HG02571 (cell line): Measurements from ENCODE around the gene AKAP6.
"Not testable (repeated sequence)": the region's sequence is repeated elsewhere in the genome, so short reads cannot be mapped to it uniquely, and the experiment has no call there.

Experiments used
- ATAC-seq: cut with Tn5 transposase; IDR thresholded peaks from one replicate; pipeline ENCODE4 v1.9.1; 2021; ENCODE audit warnings: mild to moderate bottlenecking, moderate library complexity; ENCODE audit not compliant: unreplicated experiment

The AKAP6 gene

DNA sequence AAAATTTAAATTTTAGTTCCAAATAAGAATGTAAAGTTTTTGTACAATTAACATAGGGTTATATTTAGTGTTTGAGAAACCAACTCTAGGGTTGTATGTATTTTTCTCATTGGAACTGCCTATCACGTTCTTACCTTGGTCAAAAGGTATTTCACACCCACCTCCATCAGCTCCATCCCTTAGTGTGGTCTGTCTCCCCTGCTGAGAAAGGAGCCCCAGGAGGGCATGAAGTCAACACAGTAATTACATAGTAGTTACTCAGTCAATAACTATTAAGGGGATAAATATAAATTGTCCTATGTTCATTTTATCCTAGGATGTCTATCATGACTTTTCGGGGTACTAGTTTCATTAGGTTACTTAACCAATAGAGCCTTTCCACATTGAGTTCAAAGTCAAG is 106.3 kb downstream of the AKAP6 start:
- no peak for ATAC-seq

DNA sequence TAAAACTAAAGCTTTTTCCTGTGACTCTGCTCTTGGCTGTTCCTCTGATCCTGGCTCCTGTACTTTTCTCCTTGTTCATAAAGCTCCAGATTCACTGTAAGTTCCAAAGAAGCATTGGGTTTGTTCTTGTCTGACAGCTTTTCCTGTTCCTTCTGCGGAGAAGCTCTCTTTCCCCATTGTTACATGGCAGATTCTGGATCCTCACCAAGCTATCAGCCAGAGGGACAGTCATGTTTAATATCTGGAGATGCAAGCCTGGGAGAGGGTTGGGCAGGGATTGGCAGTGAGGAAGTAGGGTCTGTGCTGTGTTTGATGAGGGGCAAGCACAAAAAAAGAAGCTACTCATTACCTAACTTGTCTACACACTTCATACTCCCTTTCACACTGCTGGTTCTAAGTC is 107.9 kb downstream of the AKAP6 start:
- no peak for ATAC-seq

DNA sequence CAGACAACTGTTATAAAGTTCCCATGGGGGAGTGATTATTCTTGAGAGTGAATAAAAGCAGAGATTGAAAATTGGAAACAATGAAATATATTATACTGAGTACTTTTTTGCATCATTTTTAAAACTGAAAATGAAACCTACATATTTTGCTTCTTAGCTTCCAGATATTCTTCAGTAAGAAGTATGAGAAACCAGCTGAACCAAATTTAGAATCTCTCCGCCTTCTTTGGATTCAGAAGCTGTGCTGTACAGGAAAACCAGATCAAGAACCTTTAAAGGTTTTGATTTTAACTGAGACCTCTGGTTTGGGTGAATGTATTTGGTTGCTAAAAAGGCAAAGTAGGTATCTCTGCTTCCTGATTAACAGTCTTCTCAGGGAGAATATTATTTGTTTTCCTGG is 109.4 kb downstream of the AKAP6 start:
- no peak for ATAC-seq

DNA sequence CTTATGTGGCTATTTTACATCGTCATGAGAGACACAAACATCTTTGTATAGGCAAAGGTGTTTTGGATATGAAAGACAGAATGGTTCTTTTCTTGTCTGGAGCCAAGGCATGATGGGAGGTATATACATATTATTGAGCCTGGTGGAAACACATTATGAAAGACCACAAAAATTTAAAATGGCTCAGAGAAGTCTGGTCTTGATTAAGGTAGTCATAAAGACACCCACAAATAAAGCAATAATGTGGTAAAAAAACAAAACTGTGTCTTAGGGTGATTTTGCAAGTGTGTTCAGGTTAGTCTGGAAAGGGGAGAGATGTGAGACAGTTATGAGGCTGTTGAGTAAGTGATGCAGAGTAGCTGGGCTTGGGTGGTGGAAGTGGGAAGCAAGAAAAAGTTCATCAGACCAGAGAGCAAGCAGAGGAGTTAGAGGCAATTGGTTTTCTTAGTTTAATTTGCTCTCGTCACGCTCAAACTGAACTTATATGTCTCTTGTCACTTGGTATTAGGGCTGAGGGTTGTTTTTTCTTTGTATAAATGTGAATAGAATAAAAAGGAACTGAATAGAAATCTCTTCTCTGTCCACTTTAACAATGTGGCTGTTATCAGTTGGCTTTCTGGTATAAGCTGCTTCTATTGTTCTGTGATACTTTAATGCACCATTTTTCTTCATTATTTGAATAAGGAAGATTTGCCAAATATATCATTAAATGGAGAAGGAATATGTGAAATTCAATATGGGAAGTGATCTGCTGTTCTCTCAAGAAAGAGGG is 115.0 kb downstream of the AKAP6 start:
- ATAC-seq = no peak

DNA sequence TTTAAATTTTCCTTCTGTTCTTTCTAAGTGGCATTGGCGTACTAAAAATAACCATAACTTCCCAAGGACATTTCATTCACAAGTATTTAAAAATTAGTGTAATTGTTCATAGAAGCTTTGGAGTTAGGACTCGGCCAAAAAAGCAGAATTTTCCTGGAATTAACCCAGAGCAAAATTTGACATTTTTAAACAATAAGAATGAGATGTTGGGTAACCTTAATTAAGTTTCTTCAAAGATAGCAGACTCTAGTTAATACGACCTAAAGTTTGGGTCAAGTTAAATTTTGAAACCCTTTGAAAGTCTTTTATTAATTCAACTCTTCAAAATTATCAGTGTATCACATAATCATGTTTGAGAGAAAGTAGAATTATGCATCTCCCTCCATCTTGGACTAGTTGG is 118.3 kb downstream of the AKAP6 start:
- ATAC-seq = no peak

DNA sequence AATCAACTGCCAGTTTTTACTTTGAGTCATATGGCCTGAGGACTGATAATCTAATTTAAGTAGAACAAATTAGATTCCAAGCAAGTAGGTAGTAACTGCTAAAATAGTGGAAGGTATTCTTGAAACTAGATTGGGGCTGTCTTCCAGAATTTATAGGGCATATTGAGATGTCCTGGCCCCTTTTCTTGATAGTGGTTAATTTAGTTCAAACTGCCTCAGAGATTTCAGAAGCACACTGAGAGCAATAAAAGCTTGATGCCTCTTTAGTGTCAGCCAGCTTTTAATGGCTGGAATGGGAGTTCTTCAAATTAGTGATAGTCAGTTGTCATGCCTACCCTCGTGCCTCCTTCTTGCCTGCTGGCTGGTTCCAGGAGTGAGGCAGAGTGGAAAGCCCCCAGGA is 120.5 kb downstream of the AKAP6 start:
- ATAC-seq = no peak

DNA sequence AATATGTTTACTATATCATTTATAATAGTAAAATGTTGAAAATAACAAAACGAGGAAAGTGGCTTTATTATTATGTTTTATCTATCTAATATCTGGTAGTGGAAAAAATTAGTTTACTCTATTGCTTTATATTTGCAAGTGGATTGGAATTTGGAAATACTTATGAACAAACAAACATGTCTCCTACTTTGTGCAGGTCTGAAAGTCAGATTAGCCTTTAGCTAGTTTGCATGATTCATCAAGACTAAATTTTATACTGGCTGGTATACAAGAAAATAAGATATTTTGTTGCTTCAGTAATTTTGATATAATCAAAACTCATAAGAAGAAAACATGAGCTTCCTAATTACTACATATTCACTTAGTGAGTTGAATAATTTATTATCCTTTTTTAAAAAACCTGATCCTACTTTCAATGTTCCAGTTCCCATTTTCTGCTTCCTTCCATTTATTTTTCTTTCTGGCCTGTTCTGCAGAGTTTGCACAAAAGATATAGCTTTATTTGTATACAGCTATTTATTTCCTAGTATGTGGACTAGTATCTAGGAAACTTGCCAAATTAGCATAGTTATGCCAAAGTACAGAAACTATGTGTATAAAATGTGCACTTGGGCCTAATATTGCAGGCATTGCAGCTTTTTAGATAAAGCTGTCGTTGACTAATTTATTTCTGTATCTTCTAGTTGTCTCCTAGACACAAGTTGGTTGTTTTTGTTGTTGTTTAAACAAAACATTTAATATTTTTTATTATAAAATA is 122.0 kb downstream of the AKAP6 start:
- no peak for ATAC-seq

DNA sequence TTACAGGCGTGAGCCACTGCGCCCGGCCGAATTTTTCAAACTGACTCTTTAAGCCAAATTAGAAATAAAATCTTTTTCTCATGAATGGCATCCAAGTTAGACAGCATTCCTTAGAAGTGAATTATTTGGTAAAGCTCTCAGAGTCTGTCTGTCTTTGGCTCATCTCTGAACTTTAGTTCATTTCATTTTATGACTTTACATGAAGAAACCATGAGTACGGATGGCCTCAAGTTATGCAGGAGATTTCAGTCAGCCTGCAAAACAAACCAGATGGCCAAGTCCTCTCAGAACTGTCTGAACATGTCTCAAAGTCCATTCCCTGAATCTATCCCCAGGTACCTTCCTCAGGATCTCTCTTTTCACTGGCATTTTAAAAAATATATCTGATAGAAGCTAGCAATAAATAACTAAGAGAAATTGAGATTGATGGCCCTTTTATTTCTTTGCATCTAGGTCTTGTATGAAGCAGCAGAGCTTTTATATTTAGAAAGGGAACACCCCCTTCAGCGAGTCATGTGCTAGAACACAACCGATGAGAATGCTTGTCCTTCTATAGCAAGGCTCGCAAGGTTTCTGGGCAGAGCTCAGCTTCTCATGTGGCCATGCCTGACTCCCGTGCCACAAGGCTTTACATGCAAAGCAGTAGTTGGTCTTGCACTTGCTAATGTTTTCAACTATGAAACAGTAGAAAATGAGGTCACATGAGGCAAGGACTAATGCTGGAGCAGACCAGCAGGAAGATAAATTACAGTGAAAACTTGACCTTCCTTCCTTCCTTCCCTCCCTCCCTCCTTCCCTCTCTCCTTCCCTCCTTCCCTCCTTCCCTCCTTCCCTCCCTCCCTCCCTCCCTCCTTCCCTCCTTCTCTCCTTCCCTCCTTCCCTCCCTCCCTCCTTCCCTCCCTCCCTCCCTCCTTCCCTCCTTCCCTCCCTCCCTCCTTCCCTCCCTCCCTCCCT is 125.0 kb downstream of the AKAP6 start:
- ATAC-seq = no peak

DNA sequence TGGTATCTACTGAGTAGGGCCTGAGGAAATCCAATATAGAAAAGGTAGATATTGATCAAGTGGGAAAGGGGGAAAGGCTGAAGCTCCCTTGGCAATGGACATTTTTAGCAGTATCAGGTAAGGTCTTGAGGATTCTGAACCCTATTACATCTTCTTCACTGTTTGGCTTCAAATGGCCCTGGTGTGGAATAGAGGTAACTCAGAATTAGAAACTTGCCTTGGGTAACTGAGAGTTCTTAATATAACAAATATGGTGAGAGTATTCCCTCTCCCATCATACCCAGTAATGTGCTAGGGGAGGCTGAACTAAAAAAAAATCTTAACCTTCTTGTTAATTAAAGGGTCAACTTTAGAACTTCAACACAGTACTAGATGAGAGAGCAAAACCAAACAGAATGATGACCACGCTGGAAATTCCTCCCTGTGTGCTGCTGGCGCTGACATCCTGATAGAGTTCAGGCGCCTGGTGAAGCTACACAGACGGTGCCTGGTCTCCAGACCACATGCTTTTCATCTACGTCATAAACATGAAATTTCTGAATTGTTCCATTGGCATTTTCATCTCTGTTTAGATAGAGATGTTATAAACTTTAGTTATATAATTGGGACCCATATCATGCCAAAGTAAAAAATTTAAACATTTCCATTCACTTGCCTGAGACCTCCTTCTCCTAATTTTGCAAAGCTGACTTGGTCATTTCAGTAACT is 128.3 kb downstream of the AKAP6 start:
- ATAC-seq = no peak

DNA sequence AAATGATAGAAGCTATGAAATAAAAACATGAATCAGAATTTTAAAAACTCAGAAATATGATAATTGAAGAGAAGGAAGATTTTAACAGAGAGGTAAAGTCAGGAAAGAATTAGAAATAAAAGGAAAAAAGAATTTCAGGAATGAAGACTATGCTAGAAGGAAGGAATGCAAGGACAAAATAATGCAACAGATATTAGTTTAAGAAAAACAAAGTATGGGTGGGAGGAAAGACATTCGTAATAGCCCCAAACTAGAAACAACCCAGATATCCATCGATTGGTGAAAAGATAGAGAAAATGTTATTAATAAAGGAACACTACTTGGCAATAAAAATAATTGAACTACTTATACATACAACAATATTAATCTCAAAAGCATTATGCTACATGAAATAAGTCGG is 129.6 kb downstream of the AKAP6 start:
- no peak for ATAC-seq

DNA sequence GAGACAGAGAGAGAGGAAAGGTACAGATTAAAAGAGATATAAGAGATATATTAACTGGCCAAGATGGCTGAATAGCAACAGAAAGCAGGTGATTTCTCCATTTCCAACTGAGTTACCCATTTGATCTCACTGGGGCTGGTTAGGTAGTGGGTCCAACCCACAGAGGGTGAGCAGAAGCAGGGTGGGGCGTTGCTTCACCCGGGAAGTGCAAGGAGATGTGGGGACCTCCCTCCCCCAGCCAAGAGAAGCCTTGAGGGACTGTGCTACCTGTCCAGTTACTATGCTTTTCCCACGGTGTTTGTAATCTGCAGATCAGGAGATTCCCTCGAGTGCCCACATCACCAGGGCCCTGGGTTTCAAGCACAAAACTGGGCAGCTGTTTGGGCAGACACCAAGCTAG is 131.2 kb downstream of the AKAP6 start:
- ATAC-seq = no peak

DNA sequence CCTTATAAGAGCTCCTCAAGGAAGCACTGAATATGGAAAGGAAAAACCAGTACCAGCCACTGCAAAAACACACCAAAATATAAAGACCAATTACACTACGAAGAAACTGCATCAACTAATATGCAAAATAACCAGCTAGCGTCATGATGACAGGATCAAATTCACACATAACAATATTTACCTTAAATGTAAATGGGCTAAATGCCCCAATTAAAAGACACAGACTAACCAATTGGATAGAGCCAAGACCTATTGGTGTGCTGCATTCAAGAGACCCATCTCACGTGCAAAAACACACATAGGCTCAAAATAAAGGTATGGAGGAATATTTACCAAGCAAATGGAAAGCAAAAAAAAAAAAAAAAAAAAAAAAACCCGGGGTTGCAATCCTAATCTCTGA is 133.5 kb downstream of the AKAP6 start:
- not testable (repeated sequence) for ATAC-seq

DNA sequence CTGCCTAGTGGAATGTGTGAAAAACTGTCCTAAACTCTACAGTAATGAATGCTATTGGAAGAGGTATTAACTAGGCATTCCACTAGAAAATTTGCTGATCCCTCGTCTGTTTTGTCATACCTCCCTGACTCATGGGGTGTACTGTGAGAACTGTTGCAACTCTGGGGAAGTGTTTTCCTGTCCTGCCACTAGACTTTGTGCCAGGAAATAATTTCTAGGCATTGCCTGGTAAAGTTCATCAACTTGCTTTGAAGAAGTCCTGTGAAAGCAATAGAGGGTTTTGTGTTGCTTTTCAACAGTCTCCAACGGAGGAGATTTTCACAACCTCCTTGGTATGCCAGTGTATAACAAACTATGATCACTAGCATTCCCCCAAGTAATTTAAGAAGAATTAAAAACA is 139.9 kb downstream of the AKAP6 start:
- no peak for ATAC-seq

DNA sequence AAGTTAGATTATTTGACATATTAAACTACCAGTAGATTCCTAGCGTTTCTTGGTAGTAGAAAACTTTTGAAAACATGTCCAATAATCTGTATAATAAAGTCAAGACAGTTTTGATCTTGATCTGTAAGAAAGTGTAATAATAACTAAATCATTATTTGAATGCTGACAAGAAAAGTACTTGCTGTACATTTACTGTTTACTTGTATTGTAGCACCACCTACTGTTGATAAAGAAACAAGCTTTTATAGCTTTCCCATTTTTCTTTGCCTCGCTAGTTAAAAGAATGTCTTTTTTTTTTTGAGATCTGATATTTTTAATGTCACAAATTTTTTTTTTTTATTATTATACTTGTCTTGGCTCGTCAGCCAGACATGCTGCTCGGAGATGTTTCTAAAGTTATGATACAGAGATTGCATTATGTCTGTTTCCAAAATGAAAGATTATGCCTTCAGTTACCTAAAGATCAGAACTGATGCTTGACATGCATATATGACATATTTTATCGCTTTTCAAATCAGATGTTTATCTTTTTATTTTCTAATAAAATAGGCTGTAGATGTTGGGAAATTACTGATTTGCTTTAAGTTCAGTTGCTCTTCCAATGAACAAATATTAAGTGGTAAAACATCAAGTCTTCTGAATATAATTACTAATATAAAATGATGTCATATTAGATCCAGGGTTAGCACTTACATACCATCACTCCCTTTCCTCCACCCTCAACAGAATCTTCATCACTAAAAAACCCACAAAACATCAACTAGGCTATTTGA is 140.5 kb downstream of the AKAP6 start:
- no peak for ATAC-seq

DNA sequence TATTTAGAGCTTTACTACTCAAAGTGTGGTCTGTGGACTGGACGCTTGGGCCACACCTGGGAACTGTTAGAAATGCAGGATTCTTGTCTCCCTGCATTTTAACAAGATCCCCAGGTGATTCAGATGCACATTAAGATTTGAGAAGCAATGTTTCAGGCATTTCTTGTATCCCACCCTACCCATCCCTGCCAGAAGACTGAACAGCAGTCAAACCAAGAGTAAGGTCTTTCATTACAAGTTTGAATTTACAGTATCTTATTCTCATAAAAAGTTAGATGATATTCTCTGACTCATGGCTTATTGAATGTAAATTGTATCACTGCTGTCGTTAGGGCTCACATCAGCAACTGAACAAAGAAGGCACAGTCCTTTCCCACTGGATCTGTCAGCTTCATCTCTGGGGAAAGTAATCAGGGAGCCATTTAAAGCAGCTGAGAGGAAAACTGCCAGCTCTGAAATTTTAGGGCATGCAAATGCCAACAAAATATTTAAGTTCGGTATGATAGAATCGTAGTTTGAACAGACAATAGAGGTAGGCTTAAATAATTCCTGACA is 141.1 kb downstream of the AKAP6 start:
- no peak for ATAC-seq

DNA sequence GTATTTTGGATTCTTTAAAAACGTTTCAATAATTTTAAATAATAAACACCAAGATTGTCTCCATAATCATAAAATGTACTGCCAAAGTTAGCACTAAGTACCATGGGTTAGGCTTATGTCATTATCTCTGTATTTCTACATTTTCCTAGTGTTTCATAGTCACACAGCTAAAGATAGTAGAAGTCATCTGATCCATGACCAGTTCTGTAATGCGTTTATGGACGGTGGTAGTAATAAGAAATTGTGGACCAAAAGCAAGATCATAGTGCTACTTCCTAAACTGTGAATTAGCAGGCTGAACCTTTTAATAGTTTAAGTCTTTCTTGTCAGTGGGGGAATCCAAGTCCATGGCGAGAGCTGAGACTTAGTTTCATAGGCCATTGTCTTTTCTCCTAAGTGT is 142.1 kb downstream of the AKAP6 start:
- ATAC-seq = no peak

DNA sequence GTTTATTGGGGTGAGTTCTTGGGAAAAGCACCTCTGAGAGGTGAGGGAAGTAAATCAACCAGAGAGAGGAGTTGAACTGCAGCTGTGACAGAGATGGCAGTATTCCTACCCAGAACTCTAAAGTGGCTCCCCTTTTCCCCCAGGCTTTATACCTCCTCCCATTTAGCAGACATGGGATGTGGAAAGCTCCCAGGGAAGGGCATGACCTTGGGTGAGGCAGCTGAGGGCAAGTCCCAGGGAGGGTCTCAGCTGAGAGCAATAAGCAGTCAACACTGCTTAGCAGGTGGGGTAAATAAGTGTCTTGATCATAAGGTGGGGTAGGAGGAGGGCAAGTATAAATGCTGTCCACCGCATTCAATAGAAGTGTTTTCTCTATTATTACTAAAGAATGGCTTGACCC is 143.0 kb downstream of the AKAP6 start:
- no peak for ATAC-seq

DNA sequence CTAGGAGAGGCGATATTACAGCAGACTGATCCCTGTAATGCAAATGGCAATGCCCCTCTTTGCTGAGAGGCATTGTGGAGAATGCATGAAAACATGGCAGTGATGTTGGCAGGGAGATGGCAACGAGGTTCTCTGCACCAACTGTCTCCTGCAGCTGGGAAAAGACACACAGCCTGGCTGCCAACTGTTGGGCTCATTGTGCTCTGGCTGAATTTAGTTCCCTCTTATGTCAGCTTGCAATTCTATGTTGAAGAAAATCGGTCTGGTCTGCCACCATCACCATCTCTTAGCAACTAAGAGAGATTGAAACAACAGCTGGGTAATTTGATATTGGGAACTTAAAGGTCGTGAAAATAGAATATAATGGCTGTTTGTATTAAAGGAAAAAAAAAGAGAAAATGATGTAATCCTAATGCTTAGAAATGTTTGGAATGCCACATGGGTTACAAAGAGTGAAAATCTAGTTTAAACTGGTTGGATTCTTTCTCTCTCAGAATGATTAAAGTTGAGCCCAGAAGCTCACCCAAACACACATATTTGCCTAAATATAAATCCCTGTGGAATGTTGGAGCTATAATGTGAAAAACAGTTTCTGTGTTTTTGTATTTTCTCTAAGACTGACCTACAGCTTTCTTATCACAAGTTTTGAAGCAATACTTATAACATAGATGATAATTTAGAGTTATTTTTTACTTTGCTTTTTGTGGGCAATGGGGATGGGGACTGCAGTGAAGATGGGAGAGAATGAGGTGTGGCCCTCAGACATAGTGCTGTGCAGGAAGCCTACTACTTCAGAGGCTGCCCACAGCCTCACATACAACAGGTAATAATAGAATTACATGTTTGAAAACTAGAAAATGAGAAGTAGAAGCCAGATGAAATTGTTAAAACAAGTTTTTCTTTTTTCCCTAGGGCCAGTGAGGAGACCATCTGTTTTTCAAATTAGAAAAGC is 143.7 kb downstream of the AKAP6 start:
- no peak for ATAC-seq

DNA sequence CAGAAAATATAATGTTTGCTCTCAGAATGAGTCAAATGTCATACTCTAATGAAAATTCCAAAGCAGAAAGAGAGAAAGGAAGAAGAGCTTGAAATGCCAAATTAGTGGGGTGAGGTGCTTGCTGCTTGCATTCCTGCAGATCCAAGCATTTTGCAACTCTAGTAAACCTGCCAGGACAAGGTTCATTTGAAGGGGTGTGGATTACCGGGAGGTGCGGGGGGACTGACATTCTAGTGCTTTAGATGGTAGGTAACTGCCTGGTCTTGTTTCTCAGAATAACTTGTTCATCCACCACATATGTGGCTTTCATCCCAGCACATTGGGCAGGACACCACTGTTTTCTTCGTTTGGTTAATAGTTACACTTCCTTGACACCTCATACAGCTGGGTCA is 144.4 kb downstream of the AKAP6 start:
- ATAC-seq = no peak
